T-cell (primary cell): Measurements from ENCODE around the gene CLK2. TPM values are rescaled to one million over a fixed set of nuclear protein-coding genes. Genes with fewer than 3 reads are reported as not detected.

Experiments
- ATAC-seq, 4 experiments: fragments of 200-7000 bp in 3 of 4; fragments of 150-1000 bp in 1 of 4; cut with Tn5 transposase; replicated peaks in 1 of 4; 1 replicate in 3 of 4; 2 replicates in 1 of 4; pipeline ENCODE4 v1.10.0; 2021; ENCODE audit warnings: moderate library complexity in 3 of 4, mild to moderate bottlenecking in 2 of 4, moderate number of reproducible peaks in 1 of 4
- CTCF ChIA-PET, 2 donors: fragments of 300-600 bp; sonication (Branson Sonifier 250); formaldehyde crosslinking; loops; one replicate each; lab custom pipeline; 2022; ENCODE audit warnings: antibody characterized with exemption in 2 of 2; lab: Charles Lee
- POLR2A ChIA-PET, 2 donors: fragments of 300-600 bp; sonication (Branson Sonifier 250); formaldehyde crosslinking; loops; one replicate each; lab custom pipeline; 2022; ENCODE audit warnings: antibody characterized with exemption in 2 of 2; lab: Charles Lee
- DNase-seq, 35 experiments: peaks; one replicate each; pipeline versions ENCODE4 v3.0.0 to v3.0.0-alpha.2; 2013 to 2023
- H3K27ac ChIP-seq: one replicate; pipeline ENCODE4 v1.5.1; 2013; ENCODE audit warnings: low read length
- H3K27me3 ChIP-seq, 2 experiments: replicated peaks in 1 of 2; 1 replicate in 1 of 2; 2 replicates in 1 of 2; pipeline versions ENCODE4 v1.6.1 to v1.7.0; 2013; ENCODE audit warnings: low read length in 1 of 2, mixed read lengths in 1 of 2; ENCODE audit not compliant: control insufficient read depth in 2 of 2, insufficient read depth in 2 of 2; ENCODE audit errors: extremely low read depth in 1 of 2
- H3K36me3 ChIP-seq, 2 donors: 1 replicate in 1 of 2; 2 replicates in 1 of 2; pipeline versions ENCODE4 v1.6.1 to v1.7.0; 2013; ENCODE audit warnings: low read length in 1 of 2; ENCODE audit not compliant: control insufficient read depth in 2 of 2, insufficient read depth in 1 of 2; ENCODE audit errors: extremely low read depth in 1 of 2
- H3K4me1 ChIP-seq, 2 experiments: 1 replicate in 1 of 2; 2 replicates in 1 of 2; pipeline versions ENCODE4 v1.6.1 to v1.7.0; 2013; ENCODE audit warnings: low read length in 2 of 2, mixed read lengths in 1 of 2; ENCODE audit not compliant: insufficient read depth in 2 of 2, control insufficient read depth in 1 of 2; ENCODE audit errors: extremely low read depth in 1 of 2
- H3K4me3 ChIP-seq, 2 donors: 1 replicate in 1 of 2; 2 replicates in 1 of 2; pipeline versions ENCODE4 v1.5.1 to v1.7.0; 2013; ENCODE audit warnings: mild to moderate bottlenecking in 2 of 2, low read length in 1 of 2, moderate library complexity in 1 of 2; ENCODE audit not compliant: control insufficient read depth in 1 of 2; ENCODE audit errors: extremely low read depth in 1 of 2
- H3K9me3 ChIP-seq: 2 replicates; pipeline ENCODE4 v1.7.0; 2013
- H3K27ac Mint-ChIP-seq, 2 donors: one replicate each; pipeline ENCODE4 v1.8.0; 2020 to 2021; ENCODE audit warnings: mild to moderate bottlenecking in 2 of 2, mixed read lengths in 2 of 2
- H3K27me3 Mint-ChIP-seq, 2 donors: one replicate each; pipeline ENCODE4 v1.8.0; 2021 to 2022; ENCODE audit warnings: mixed read lengths in 2 of 2
- H3K36me3 Mint-ChIP-seq: one replicate; pipeline ENCODE4 v1.8.0; 2021; ENCODE audit warnings: mixed read lengths
- H3K4me1 Mint-ChIP-seq, 3 donors: one replicate each; pipeline ENCODE4 v1.8.0; 2020 to 2022; ENCODE audit warnings: mixed read lengths in 3 of 3, mild to moderate bottlenecking in 1 of 3
- H3K4me3 Mint-ChIP-seq, 3 donors: one replicate each; pipeline ENCODE4 v1.8.0; 2020 to 2022; ENCODE audit warnings: mild to moderate bottlenecking in 3 of 3, mixed read lengths in 3 of 3, moderate library complexity in 3 of 3
- H3K9me3 Mint-ChIP-seq, 3 donors: one replicate each; pipeline ENCODE4 v1.8.0; 2020 to 2022; ENCODE audit warnings: mixed read lengths in 3 of 3
- WGBS: methylation state at CpG from one replicate; pipeline ENCODE4 v1.1.5; 2013; ENCODE audit warnings: missing lambda C conversion rate; ENCODE audit not compliant: insufficient coverage; 5-methylcytosine and 5-hydroxymethylcytosine counted together
- total RNA-seq, 35 experiments: library from RNA in 6 of 35; stranded (reverse) in 6 of 35; fragments of 120-200 nt in 1 of 35; gene quantifications; one replicate each; pipeline versions ENCODE4 v1.2.1 to v1.2.4 and lab custom pipeline; 2013 to 2026

The CLK2 gene
- total RNA-seq, 5 donors from 2014 or later (not counting 1 experiment from before 2014, with no cell fraction given), result 76.4 to 123 (median 110) TPM

DNA sequence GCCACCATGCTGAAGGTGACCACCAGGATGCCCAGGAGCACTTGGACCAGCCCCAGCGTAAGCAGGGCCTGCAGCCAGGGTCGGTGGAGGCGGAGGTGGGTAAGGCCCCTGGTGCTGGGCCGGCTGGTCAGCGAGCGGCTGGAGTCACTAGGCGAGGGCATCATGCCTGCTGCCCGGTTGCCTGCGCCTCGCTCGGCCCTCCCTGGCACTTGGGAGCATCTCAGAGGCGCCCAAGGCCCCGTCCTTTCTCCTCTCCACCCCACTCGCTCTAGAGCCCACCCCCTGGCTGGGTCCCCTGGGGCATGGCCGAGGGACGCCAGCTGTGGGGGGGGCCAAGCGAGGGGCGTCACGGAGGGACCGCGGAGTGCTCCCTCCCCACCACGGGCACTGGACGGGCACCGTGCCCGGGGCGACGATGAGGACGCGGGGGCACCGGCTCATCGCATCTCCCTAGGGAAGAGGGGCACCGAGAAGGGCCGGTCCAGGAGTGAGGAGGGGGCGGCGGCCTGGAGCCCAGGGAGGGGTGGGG, 18.5 kb downstream of the CLK2 start:
- Mint-ChIP-seq H3K27me3 (no peaks in the 10 kb centered on the region), H3K4me3 (peak overlapping the region; percentile 72 to 85 (median 81)), H3K27ac (peak overlapping the region in 1 of 2 donors; percentile 13), H3K4me1 (peaks cover 41 to 47% (median 44%) of the 10 kb centered on the region in 3 donors), H3K9me3 (no peaks in the 10 kb centered on the region), H3K36me3 (peaks cover 19% of the 10 kb centered on the region)
- POLR2A ChIA-PET, result interaction anchor here in 1 of 2 donors (0.6 kb wide), 1 partner anchor 12 kb away, joined by 3 read pairs; no protein-coding TSS in a partner anchor
- CTCF ChIA-PET, result interaction anchor here in 1 of 2 donors (0.6 kb wide), 1 partner anchor 306 kb away, joined by 4 read pairs; no protein-coding TSS in a partner anchor
- H3K4me1 ChIP-seq, result peaks cover 9 to 37% of the 10 kb centered on the region in 2 experiments
- peaks cover 0 to 24% of the 10 kb centered on the region in 2 donors for H3K36me3 ChIP-seq
- 51% methylated on average over 14 of the region's 35 CpGs for WGBS
- H3K27me3 ChIP-seq, result no peaks in the 10 kb centered on the region
- H3K27ac ChIP-seq, result no peak overlapping the region
- no peak for DNase-seq
- no peak for ATAC-seq
- H3K9me3 ChIP-seq, result no peaks in the 10 kb centered on the region
- peak overlapping the region; percentile 60 to 77 for H3K4me3 ChIP-seq

- H3K4me3 Mint-ChIP-seq, result peak overlapping the region; percentile 72 to 85 (median 81)
- H3K27ac ChIP-seq, result no peak overlapping the region
- no peak overlapping the region for H3K4me3 ChIP-seq
- ATAC-seq (no peak), DNase-seq (no peak)
- H3K9me3 Mint-ChIP-seq, result no peaks in the 10 kb centered on the region
- no peaks in the 10 kb centered on the region for H3K27me3 ChIP-seq
- H3K27me3 Mint-ChIP-seq, result no peaks in the 10 kb centered on the region
- H3K4me1 ChIP-seq, result peaks cover 9 to 37% of the 10 kb centered on the region in 2 experiments
- ChIA-PET CTCF (no interaction called here), POLR2A (no interaction called here)
- WGBS, result 80% methylated on average over 8 of the region's 12 CpGs
- H3K36me3 ChIP-seq, result peaks cover 0 to 19% of the 10 kb centered on the region in 2 donors
- peaks cover 19% of the 10 kb centered on the region for H3K36me3 Mint-ChIP-seq
- peak overlapping the region; percentile 13 to 65 for H3K27ac Mint-ChIP-seq
- no peaks in the 10 kb centered on the region for H3K9me3 ChIP-seq
- H3K4me1 Mint-ChIP-seq, result peaks cover 41 to 47% (median 42%) of the 10 kb centered on the region in 3 donors
These were observed 19.0 kb downstream of the CLK2 start for GRCh38 chr1:155254228-155254713.

DNA sequence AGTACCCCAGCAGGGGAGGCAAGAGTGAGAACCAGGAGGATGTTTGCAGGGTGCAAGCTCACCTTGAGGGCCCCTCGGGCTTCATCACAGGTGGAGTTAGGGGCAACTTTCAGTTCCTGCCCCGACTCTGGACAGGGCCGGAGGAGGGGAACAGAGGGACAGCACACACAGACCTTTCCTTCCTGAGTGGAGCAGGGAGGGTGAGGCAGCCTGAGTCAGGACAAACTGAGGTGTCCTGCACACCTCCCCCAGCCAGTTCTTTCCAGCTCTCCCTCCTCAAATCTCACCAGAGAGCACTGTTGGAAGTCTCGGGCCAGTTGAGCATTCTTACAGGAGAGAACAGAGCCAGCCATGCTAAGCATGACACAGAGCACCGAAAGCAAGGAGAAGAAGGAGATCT, 19.5 kb downstream of the CLK2 start:
- CTCF ChIA-PET, result no interaction called here
- DNase-seq (no peak), ATAC-seq (no peak)
- peaks cover 41 to 47% (median 42%) of the 10 kb centered on the region in 3 donors for H3K4me1 Mint-ChIP-seq
- peaks cover 0 to 18% of the 10 kb centered on the region in 2 donors for H3K36me3 ChIP-seq
- no peak overlapping the region for H3K27ac ChIP-seq
- no peaks in the 10 kb centered on the region for H3K27me3 ChIP-seq
- peak overlapping the region; percentile 72 to 85 (median 81) for H3K4me3 Mint-ChIP-seq
- H3K9me3 ChIP-seq, result no peaks in the 10 kb centered on the region
- WGBS, result 88% methylated on average over 3 of the region's 5 CpGs
- H3K4me1 ChIP-seq, result peaks cover 9 to 37% of the 10 kb centered on the region in 2 experiments
- no peaks in the 10 kb centered on the region for H3K27me3 Mint-ChIP-seq
- H3K27ac Mint-ChIP-seq, result peak overlapping the region; percentile 13 to 65
- H3K36me3 Mint-ChIP-seq, result peaks cover 19% of the 10 kb centered on the region
- POLR2A ChIA-PET, result no interaction called here
- no peak overlapping the region for H3K4me3 ChIP-seq
- H3K9me3 Mint-ChIP-seq, result no peaks in the 10 kb centered on the region

- Histone ChIP-seq H3K9me3 (no peaks in the 10 kb centered on the region), H3K4me1 (peaks cover 9 to 37% of the 10 kb centered on the region in 2 experiments), H3K27ac (no peak overlapping the region), H3K27me3 (no peaks in the 10 kb centered on the region), H3K36me3 (peaks cover 0 to 13% of the 10 kb centered on the region in 2 donors), H3K4me3 (no peak overlapping the region)
- CTCF ChIA-PET, result no interaction called here
- no peaks in the 10 kb centered on the region for H3K27me3 Mint-ChIP-seq
- POLR2A ChIA-PET, result no interaction called here
- H3K9me3 Mint-ChIP-seq, result no peaks in the 10 kb centered on the region
- DNase-seq (no peak), ATAC-seq (no peak)
- H3K4me1 Mint-ChIP-seq, result peaks cover 39 to 47% (median 42%) of the 10 kb centered on the region in 3 donors
- peaks cover 14% of the 10 kb centered on the region for H3K36me3 Mint-ChIP-seq
- WGBS, result 100% methylated on average over 3 of the region's 5 CpGs
- H3K27ac Mint-ChIP-seq, result peak overlapping the region; percentile 4 to 49
- peak overlapping the region; percentile 72 to 85 (median 81) for H3K4me3 Mint-ChIP-seq
These were observed 20.1 kb downstream of the CLK2 start for GRCh38 chr1:155253208-155253607.

DNA sequence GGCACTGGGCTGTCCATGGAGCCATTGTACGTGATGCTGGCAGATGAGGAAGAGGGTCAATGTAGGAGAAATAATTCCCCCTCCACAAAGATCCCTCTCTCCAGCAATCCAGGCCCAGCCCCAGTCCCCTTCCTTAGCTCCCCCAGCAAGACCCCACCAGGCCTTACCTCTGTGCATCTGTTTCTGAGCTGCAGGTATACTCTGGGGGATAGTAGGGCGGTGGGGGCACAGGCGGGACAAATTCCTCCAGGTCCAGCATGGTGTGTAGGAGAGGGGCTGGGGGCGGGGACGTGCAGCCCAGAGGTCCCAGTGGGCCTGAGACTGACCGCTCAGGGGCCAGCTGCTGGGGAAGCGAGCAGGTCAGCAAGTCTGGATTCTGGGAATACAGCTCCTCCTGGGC, 21.7 kb downstream of the CLK2 start:
- DNase-seq (no peak), ATAC-seq (no peak)
- Histone ChIP-seq H3K4me1 (peaks cover 9 to 37% of the 10 kb centered on the region in 2 experiments), H3K27ac (no peak overlapping the region), H3K27me3 (no peaks in the 10 kb centered on the region), H3K9me3 (no peaks in the 10 kb centered on the region), H3K36me3 (peaks cover 0 to 2% of the 10 kb centered on the region in 2 donors), H3K4me3 (no peak overlapping the region)
- peak overlapping the region in 1 of 3 donors; percentile 63 for H3K4me3 Mint-ChIP-seq
- H3K27me3 Mint-ChIP-seq, result no peaks in the 10 kb centered on the region
- H3K27ac Mint-ChIP-seq, result no peak overlapping the region
- no peaks in the 10 kb centered on the region for H3K9me3 Mint-ChIP-seq
- 100% methylated on average over 4 of the region's 7 CpGs for WGBS
- H3K4me1 Mint-ChIP-seq, result peaks cover 36 to 37% (median 37%) of the 10 kb centered on the region in 3 donors
- peaks cover 3% of the 10 kb centered on the region for H3K36me3 Mint-ChIP-seq
- POLR2A ChIA-PET, result interaction anchor here in 1 of 2 donors (0.6 to 1.0 kb wide), 4 partner anchors 57 to 770 kb away, joined by 3 to 6 read pairs (median 4); partner anchors contain the start of genes FDPS and RUSC1
- CTCF ChIA-PET, result interaction anchor here (0.5 to 6.5 kb wide), 21 partner anchors 8 to 606 kb away, joined by 3 to 62 read pairs (median 4); partner anchors contain the start of genes CLK2 (in 1 of the 2), RUSC1 (in 1 of the 2) and SCAMP3 (in 1 of the 2)

- Histone ChIP-seq H3K9me3 (no peaks in the 10 kb centered on the region), H3K36me3 (no peaks in the 10 kb centered on the region), H3K4me3 (peak overlapping the region; percentile 57 to 63), H3K4me1 (peaks cover 9 to 34% of the 10 kb centered on the region in 2 experiments), H3K27ac (no peak overlapping the region), H3K27me3 (no peaks in the 10 kb centered on the region)
- 24% methylated on average over 23 of the region's 23 CpGs for WGBS
- ATAC-seq (peak; percentile 92 to 96 (median 95)), DNase-seq (peak; percentile 84 to 99 (median 93))
- Mint-ChIP-seq H3K4me3 (peak overlapping the region; percentile 54 to 63 (median 59)), H3K9me3 (no peaks in the 10 kb centered on the region), H3K27ac (peak overlapping the region; percentile 5 to 64), H3K4me1 (peaks cover 29 to 33% (median 30%) of the 10 kb centered on the region in 3 donors), H3K27me3 (no peaks in the 10 kb centered on the region), H3K36me3 (no peaks in the 10 kb centered on the region)
- POLR2A ChIA-PET, result interaction anchor here in 1 of 2 donors (0.6 to 0.7 kb wide), 2 partner anchors 55 to 344 kb away, joined by 3 to 6 read pairs; no protein-coding TSS in a partner anchor
- CTCF ChIA-PET, result interaction anchor here (0.5 to 6.5 kb wide), 30 partner anchors 8 to 389 kb away, joined by 3 to 62 read pairs (median 4); partner anchors contain the start of genes CLK2 (in 1 of the 2), FDPS (in 1 of the 2), RUSC1 (in 1 of the 2) and SCAMP3 (in 1 of the 2)
These were observed 22.5 kb downstream of the CLK2 start for GRCh38 chr1:155250633-155251449.
